Mesenchymal stem cell (in vitro differentiated cells and primary cell): Measurements from ENCODE around the gene OPCML.

Experiments used
- DNase-seq: peaks from one replicate; pipeline ENCODE4 v3.0.0-alpha.2; 2013
- H2AFZ ChIP-seq: one replicate; pipeline ENCODE4 v1.6.1; 2013; ENCODE audit warnings: low read depth, mild to moderate bottlenecking, control low read depth, inconsistent platforms, low read length, moderate library complexity
- H2AK5ac ChIP-seq: 2 replicates; pipeline ENCODE4 v1.6.1; 2013; ENCODE audit warnings: low read length, moderate library complexity, mild to moderate bottlenecking, inconsistent platforms; ENCODE audit not compliant: severe bottlenecking
- H2BK120ac ChIP-seq: one replicate; pipeline ENCODE4 v1.6.1; 2013; ENCODE audit warnings: low read depth, mild to moderate bottlenecking, inconsistent platforms, low read length, moderate library complexity
- H2BK12ac ChIP-seq, 2 experiments: one replicate each; pipeline ENCODE4 v1.6.1; 2013; ENCODE audit warnings: inconsistent platforms in 2 of 2, low read length in 2 of 2, mild to moderate bottlenecking in 2 of 2, moderate library complexity in 2 of 2, control low read depth in 1 of 2
- H2BK15ac ChIP-seq: one replicate; pipeline ENCODE4 v1.6.1; 2013; ENCODE audit warnings: mild to moderate bottlenecking, low read depth, inconsistent platforms; ENCODE audit not compliant: poor library complexity, severe bottlenecking
- H2BK5ac ChIP-seq: 2 replicates; pipeline ENCODE4 v1.6.1; 2013; ENCODE audit warnings: low read depth, mild to moderate bottlenecking, low read length, control low read depth, inconsistent platforms; ENCODE audit not compliant: poor library complexity, severe bottlenecking
- H3K14ac ChIP-seq, 2 experiments: one replicate each; pipeline ENCODE4 v1.6.1; 2013; ENCODE audit warnings: inconsistent platforms in 2 of 2, low read length in 2 of 2, control low read depth in 1 of 2, mild to moderate bottlenecking in 1 of 2, moderate library complexity in 1 of 2
- H3K18ac ChIP-seq, 2 experiments: one replicate each; pipeline ENCODE4 v1.6.1; 2013; ENCODE audit warnings: inconsistent platforms in 2 of 2, low read length in 2 of 2, control low read depth in 1 of 2, low read depth in 1 of 2, mild to moderate bottlenecking in 1 of 2
- H3K23ac ChIP-seq, 2 experiments: one replicate each; pipeline ENCODE4 v1.6.1; 2013; ENCODE audit warnings: inconsistent platforms in 2 of 2, low read length in 2 of 2, mild to moderate bottlenecking in 2 of 2, moderate library complexity in 2 of 2, control low read depth in 1 of 2
- H3K27ac ChIP-seq: 2 replicates; pipeline ENCODE4 v1.5.1; 2013; ENCODE audit warnings: mild to moderate bottlenecking, moderate library complexity, low read length, control low read depth, inconsistent platforms; ENCODE audit not compliant: poor library complexity, severe bottlenecking
- H3K27me3 ChIP-seq, 2 experiments: 2 replicates each; pipeline versions ENCODE4 v1.6.1 to v1.7.0; 2013; ENCODE audit warnings: low read length in 2 of 2, mild to moderate bottlenecking in 2 of 2, moderate library complexity in 2 of 2, control low read depth in 1 of 2, inconsistent platforms in 1 of 2; ENCODE audit not compliant: control insufficient read depth in 1 of 2, insufficient read depth in 1 of 2
- H3K36me3 ChIP-seq, 2 experiments: 2 replicates each; pipeline versions ENCODE4 v1.6.1 to v1.7.0; 2013; ENCODE audit warnings: low read length in 2 of 2, control low read depth in 1 of 2, inconsistent platforms in 1 of 2, low read depth in 1 of 2, mild to moderate bottlenecking in 1 of 2; ENCODE audit not compliant: insufficient read depth in 2 of 2, control insufficient read depth in 1 of 2
- H3K4ac ChIP-seq, 2 experiments: one replicate each; pipeline ENCODE4 v1.6.1; 2013; ENCODE audit warnings: inconsistent platforms in 2 of 2, low read length in 2 of 2, mild to moderate bottlenecking in 2 of 2, moderate library complexity in 2 of 2, control low read depth in 1 of 2, low read depth in 1 of 2
- H3K4me1 ChIP-seq: 2 replicates; pipeline ENCODE4 v1.6.1; 2013; ENCODE audit warnings: low read depth, low read length, control low read depth; ENCODE audit not compliant: control insufficient read depth, insufficient read depth
- H3K4me2 ChIP-seq: 2 replicates; pipeline ENCODE4 v1.6.1; 2013; ENCODE audit warnings: low read length, mild to moderate bottlenecking, inconsistent platforms; ENCODE audit not compliant: poor library complexity, severe bottlenecking
- H3K4me3 ChIP-seq, 2 experiments: 2 replicates each; pipeline versions ENCODE4 v1.5.1 to v1.7.0; 2013; ENCODE audit warnings: low read length in 2 of 2, mild to moderate bottlenecking in 2 of 2, control low read depth in 1 of 2, low read depth in 1 of 2; ENCODE audit not compliant: insufficient read depth in 1 of 2
- H3K79me1 ChIP-seq: replicated peaks from 2 replicates; pipeline ENCODE4 v1.6.1; 2013; ENCODE audit warnings: mild to moderate bottlenecking, control low read depth, low read length, inconsistent platforms; ENCODE audit not compliant: poor library complexity, severe bottlenecking
- H3K9ac ChIP-seq: 2 replicates; pipeline ENCODE4 v1.7.0; 2013; ENCODE audit warnings: mild to moderate bottlenecking, low read length, moderate library complexity
- H3K9me3 ChIP-seq: 2 replicates; pipeline ENCODE4 v1.7.0; 2013; ENCODE audit warnings: mild to moderate bottlenecking, low read length; ENCODE audit not compliant: control insufficient read depth
- H4K8ac ChIP-seq: one replicate; pipeline ENCODE4 v1.6.1; 2013; ENCODE audit warnings: inconsistent platforms, mild to moderate bottlenecking, low read length, moderate library complexity
- H4K91ac ChIP-seq: one replicate; pipeline ENCODE4 v1.6.1; 2013; ENCODE audit warnings: mild to moderate bottlenecking, low read length, inconsistent platforms
- WGBS: methylation state at CpG from one replicate; pipeline ENCODE4 v1.1.7; 2013; ENCODE audit warnings: mixed read lengths; 5-methylcytosine and 5-hydroxymethylcytosine counted together

OPCML gene

GRCh38 chr11:133409799-133410198 lies 122.5 kb downstream of the OPCML start:
- no peak overlapping the region for H3K4me2 ChIP-seq
- DNase-seq, result no peak
- H3K23ac ChIP-seq, result no peak overlapping the region
- no peaks in the 10 kb centered on the region for H3K79me1 ChIP-seq
- H2AK5ac ChIP-seq, result no peak overlapping the region
- no peak overlapping the region for H4K91ac ChIP-seq
- no peak overlapping the region for H3K18ac ChIP-seq
- H4K8ac ChIP-seq, result no peak overlapping the region
- no peak overlapping the region for H3K4ac ChIP-seq
- H2AFZ ChIP-seq, result no peak overlapping the region
- no peak overlapping the region for H2BK15ac ChIP-seq
- H3K27ac ChIP-seq, result no peak overlapping the region
- H2BK12ac ChIP-seq, result no peak overlapping the region
- no peaks in the 10 kb centered on the region for H3K36me3 ChIP-seq
- no peak overlapping the region for H3K4me3 ChIP-seq
- no peaks in the 10 kb centered on the region for H3K4me1 ChIP-seq
- peaks cover 4% of the 10 kb centered on the region for H3K9me3 ChIP-seq
- H3K14ac ChIP-seq, result no peak overlapping the region
- 57% methylated on average over 4 of the region's 5 CpGs for WGBS
- no peaks in the 10 kb centered on the region for H3K27me3 ChIP-seq
- no peak overlapping the region for H3K9ac ChIP-seq
- no peak overlapping the region for H2BK5ac ChIP-seq
- no peak overlapping the region for H2BK120ac ChIP-seq

GRCh38 chr11:133408936-133409335 lies 123.4 kb downstream of the OPCML start:
- Histone ChIP-seq H3K9ac (no peak overlapping the region), H3K79me1 (no peaks in the 10 kb centered on the region), H4K91ac (no peak overlapping the region), H3K4ac (no peak overlapping the region), H3K36me3 (no peaks in the 10 kb centered on the region), H3K4me2 (no peak overlapping the region), H3K9me3 (peaks cover 4% of the 10 kb centered on the region), H3K23ac (no peak overlapping the region), H2AK5ac (no peak overlapping the region), H2BK12ac (no peak overlapping the region), H2BK120ac (no peak overlapping the region), H2BK15ac (no peak overlapping the region), H4K8ac (no peak overlapping the region), H3K18ac (no peak overlapping the region), H3K14ac (no peak overlapping the region), H3K4me3 (no peak overlapping the region), H3K27ac (no peak overlapping the region), H2BK5ac (no peak overlapping the region), H3K27me3 (no peaks in the 10 kb centered on the region), H3K4me1 (no peaks in the 10 kb centered on the region), H2AFZ (no peak overlapping the region)
- no peak for DNase-seq
- whole genome bisulfite sequencing, result 87% methylated on average over 9 of the region's 9 CpGs

- Histone ChIP-seq H2BK12ac (no peak overlapping the region), H3K9me3 (peaks cover 4% of the 10 kb centered on the region), H2AFZ (no peak overlapping the region), H4K8ac (no peak overlapping the region), H3K4me1 (no peaks in the 10 kb centered on the region), H3K4me2 (no peak overlapping the region), H2AK5ac (no peak overlapping the region), H3K4ac (no peak overlapping the region), H3K4me3 (no peak overlapping the region), H3K9ac (no peak overlapping the region), H3K27ac (no peak overlapping the region), H2BK5ac (no peak overlapping the region), H4K91ac (no peak overlapping the region), H3K23ac (no peak overlapping the region), H2BK15ac (no peak overlapping the region), H3K14ac (no peak overlapping the region), H3K27me3 (no peaks in the 10 kb centered on the region), H3K79me1 (no peaks in the 10 kb centered on the region), H3K36me3 (no peaks in the 10 kb centered on the region), H2BK120ac (no peak overlapping the region), H3K18ac (no peak overlapping the region)
- WGBS, result 65% methylated on average over 2 of the region's 3 CpGs
- no peak for DNase-seq
Observed at GRCh38 chr11:133408402-133408801, 123.9 kb downstream of the OPCML start.

- Histone ChIP-seq H2BK5ac (no peak overlapping the region), H4K8ac (no peak overlapping the region), H3K14ac (no peak overlapping the region), H3K79me1 (no peaks in the 10 kb centered on the region), H2AK5ac (no peak overlapping the region), H3K9me3 (peaks cover 4% of the 10 kb centered on the region), H3K23ac (no peak overlapping the region), H3K4me2 (no peak overlapping the region), H3K9ac (no peak overlapping the region), H2AFZ (no peak overlapping the region), H3K27me3 (no peaks in the 10 kb centered on the region), H3K27ac (no peak overlapping the region), H3K36me3 (no peaks in the 10 kb centered on the region), H2BK15ac (no peak overlapping the region), H3K4me1 (no peaks in the 10 kb centered on the region), H2BK12ac (no peak overlapping the region), H4K91ac (no peak overlapping the region), H3K4me3 (no peak overlapping the region), H3K18ac (no peak overlapping the region), H3K4ac (no peak overlapping the region), H2BK120ac (no peak overlapping the region)
- 78% methylated on average over 3 of the region's 4 CpGs for whole genome bisulfite sequencing
- no peak for DNase-seq
Observed at GRCh38 chr11:133406489-133406888, 125.8 kb downstream of the OPCML start.
